Activated T-helper 2 cell treated with anti-CD3 and anti-CD28 coated beads, Interferon-gamma antibody, Interleukin-2, Interleukin-4, amounts not matched to agents 10 μg/mL and 5 μg/mL and 100 μg/mL, durations not matched to agents 14 hours and 24 hours and 36 hours (primary cell): ENCODE measurements around the gene C2orf68. TPM values are rescaled to one million over a fixed set of nuclear protein-coding genes. Genes with fewer than 3 reads are reported as not detected.

Experiments
- DNase-seq: peaks from one replicate; pipeline ENCODE4 v3.0.0; 2021; ENCODE audit warnings: low spot score
- H3K27ac Mint-ChIP-seq: one replicate; pipeline ENCODE4 v1.8.0; 2021; ENCODE audit warnings: mixed read lengths
- H3K27me3 Mint-ChIP-seq: one replicate; pipeline ENCODE4 v1.8.0; 2021; ENCODE audit warnings: low read depth, mixed read lengths
- H3K36me3 Mint-ChIP-seq: one replicate; pipeline ENCODE4 v1.8.0; 2021; ENCODE audit warnings: low read depth, mixed read lengths
- H3K4me1 Mint-ChIP-seq: one replicate; pipeline ENCODE4 v1.8.0; 2021; ENCODE audit warnings: low read depth, mixed read lengths
- H3K4me3 Mint-ChIP-seq: one replicate; pipeline ENCODE4 v1.8.0; 2021; ENCODE audit warnings: low read depth, mild to moderate bottlenecking, moderate library complexity, mixed read lengths
- H3K9me3 Mint-ChIP-seq: one replicate; pipeline ENCODE4 v1.8.0; 2021; ENCODE audit warnings: mixed read lengths
- intact Hi-C: fragments of 100-400 bp; cut with micrococcal nuclease; formaldehyde crosslinking; loops from one replicate; pipeline ENCODE4 v1.15.1; 2023
- total RNA-seq: library from RNA; stranded (reverse); gene quantifications from 2 replicates; pipeline ENCODE4 v1.2.3, GENCODE V29; 2022

The C2orf68 gene
- total RNA-seq, 1 donor from 2014 or later = 35.6 TPM

DNA sequence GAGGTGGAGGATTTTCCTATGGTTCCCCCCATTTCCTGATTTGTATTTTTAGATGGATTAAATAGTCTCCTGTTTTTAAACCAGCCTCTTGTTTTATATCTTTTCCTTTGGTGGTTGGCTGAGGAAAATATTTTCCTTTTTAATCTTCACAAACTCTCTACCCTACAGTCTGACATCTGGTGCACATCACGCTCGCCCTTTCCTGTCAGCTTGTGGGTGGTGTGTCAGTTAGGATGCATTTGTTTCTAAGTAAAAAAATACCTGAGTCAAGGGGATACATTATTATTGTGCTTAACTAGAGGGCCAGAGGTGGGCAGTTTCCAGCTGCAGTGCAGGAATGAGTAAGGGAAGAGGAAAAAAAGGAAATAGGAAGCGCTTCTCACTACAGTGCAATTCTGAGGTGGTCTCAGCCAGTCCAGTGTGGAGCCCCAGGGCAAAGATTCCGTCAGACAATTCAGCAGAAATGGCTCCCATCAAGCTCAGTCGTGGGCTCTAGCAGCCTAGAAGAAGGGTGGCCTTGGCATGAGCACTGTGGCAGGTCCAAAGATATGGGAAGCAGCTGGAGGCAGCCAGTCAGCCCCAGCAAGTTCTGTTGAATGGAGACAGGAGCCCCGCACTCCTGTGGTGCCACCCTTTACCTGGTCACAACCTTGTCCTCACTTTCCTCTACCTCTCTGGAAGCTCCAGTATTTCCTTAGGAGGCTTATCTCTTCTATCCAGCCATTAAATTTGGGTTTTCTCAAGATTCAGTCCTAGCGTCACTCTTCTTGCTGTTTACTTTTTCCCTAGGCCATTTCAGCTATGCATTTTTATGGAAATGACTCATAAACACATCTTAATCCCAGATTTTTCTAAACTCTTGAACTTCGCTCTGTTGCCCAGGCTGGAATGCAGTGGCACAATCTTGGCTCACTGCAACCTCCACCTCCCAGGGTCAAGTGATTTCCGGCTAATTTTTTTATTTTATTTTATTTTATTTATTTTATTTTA, 37.6 kb upstream of the C2orf68 start:
- Mint-ChIP-seq H3K27me3 (no peaks in the 10 kb centered on the region), H3K4me1 (no peaks in the 10 kb centered on the region), H3K36me3 (peaks cover 67% of the 10 kb centered on the region), H3K4me3 (no peak overlapping the region), H3K9me3 (no peaks in the 10 kb centered on the region), H3K27ac (no peak overlapping the region)
- no peak for DNase-seq
- intact Hi-C loops = no loop called here

DNA sequence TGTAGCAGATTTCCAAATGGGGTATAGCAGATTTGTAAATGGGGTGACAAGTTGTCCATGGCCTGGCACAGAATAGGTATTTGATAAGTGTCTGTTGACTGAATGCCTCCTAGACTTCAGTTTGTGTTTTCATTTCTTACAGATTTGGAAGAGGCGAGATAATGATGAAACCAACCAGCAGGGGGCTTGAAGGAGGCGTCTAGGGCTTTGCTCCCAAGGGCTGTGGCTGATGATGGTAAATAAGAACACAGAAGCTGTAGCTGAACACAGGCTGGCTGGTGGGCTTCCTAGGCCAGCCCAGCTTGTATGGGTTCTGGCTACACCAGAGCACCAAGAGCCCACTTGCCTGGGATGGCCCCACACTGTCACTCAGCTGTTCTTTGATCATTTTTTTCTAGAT, 36.8 kb upstream of the C2orf68 start:
- H3K27me3 Mint-ChIP-seq = no peaks in the 10 kb centered on the region
- no peaks in the 10 kb centered on the region for H3K9me3 Mint-ChIP-seq
- H3K36me3 Mint-ChIP-seq = peaks cover 75% of the 10 kb centered on the region
- H3K4me3 Mint-ChIP-seq = no peak overlapping the region
- intact Hi-C loops = no loop called here
- no peak overlapping the region for H3K27ac Mint-ChIP-seq
- no peaks in the 10 kb centered on the region for H3K4me1 Mint-ChIP-seq
- no peak for DNase-seq

DNA sequence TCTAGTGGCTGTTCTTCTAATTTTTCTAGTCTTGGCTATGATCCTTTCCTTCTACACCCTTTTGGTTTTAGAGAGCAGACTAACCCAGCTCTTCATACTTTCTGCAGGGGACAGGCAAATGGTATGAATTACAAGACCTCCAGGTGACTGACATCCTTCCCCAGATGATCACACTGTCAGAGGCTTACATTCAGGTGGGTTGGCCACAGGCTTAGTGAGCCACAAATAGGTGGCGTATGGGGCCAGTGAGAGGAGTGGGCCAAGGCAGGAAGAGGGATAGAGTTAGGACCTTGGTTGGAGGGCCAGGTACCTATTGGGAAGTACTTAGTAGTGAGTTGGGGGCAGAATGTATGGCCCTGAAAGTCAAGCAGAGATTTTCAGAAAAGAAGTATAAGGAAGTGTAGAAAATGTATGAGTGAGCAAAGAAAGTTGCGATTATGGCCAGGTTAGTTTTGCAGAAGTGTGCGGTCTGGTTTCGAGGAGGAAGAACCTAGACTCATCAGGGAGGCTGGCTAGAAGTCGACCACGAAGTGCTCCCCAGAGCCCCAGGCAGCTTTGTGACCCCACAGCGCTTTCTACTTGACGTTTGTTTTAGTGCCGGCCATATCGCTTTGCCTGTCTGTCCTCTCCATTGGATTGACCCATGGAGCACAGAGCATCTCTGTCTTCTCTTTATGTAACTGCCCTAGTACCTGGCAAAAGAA, 36.1 kb upstream of the C2orf68 start:
- H3K4me3 Mint-ChIP-seq = no peak overlapping the region
- H3K4me1 Mint-ChIP-seq = peaks cover under 1% of the 10 kb centered on the region
- H3K36me3 Mint-ChIP-seq = peaks cover 77% of the 10 kb centered on the region
- no peaks in the 10 kb centered on the region for H3K27me3 Mint-ChIP-seq
- intact Hi-C loops = no loop called here
- H3K27ac Mint-ChIP-seq = no peak overlapping the region
- no peaks in the 10 kb centered on the region for H3K9me3 Mint-ChIP-seq
- no peak for DNase-seq

DNA sequence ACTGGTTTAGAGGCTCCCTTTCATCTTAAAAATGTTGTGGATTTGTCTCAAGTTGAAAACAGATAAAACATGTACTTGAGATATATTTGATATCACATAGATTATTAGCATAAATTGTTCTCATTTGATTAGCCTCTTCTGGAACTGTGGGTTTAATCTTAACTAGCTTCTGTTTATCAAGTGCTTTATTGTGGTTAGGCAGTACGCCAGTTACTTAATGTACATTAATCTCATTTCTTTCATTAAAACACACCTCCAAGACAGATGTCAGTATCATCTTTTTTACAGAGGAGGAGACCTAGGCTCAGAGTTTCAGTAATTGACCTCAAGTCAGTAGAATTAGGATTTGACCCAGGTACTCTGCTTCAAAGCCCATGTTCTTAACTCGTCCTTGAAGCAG, 34.3 kb upstream of the C2orf68 start:
- Mint-ChIP-seq H3K4me1 (peaks cover 16% of the 10 kb centered on the region), H3K9me3 (no peaks in the 10 kb centered on the region), H3K36me3 (peaks cover 84% of the 10 kb centered on the region), H3K27me3 (no peaks in the 10 kb centered on the region), H3K27ac (no peak overlapping the region), H3K4me3 (no peak overlapping the region)
- intact Hi-C loops = no loop called here
- DNase-seq = no peak

DNA sequence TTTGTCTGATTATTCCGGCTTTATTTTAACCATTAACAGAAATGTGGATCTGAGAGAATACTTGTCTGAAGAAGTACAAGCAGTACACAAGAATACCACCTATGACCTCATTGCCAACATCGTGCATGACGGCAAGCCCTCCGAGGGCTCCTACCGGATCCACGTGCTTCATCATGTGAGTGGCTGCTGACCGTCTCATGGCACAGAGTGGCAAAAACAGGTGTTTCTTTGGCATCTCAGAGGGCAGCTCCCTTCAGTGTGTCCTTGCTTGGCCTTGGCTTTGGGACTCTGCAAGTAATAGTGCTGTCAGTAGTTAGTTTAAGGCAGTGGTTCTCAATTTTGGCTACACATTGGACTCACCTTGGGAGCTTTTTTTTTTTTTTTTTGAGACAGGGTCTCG, 33.0 kb upstream of the C2orf68 start:
- no peaks in the 10 kb centered on the region for H3K27me3 Mint-ChIP-seq
- no peak for DNase-seq
- intact Hi-C loops = no loop called here
- H3K9me3 Mint-ChIP-seq = no peaks in the 10 kb centered on the region
- no peak overlapping the region for H3K4me3 Mint-ChIP-seq
- H3K27ac Mint-ChIP-seq = no peak overlapping the region
- H3K36me3 Mint-ChIP-seq = peaks cover 92% of the 10 kb centered on the region
- peaks cover 16% of the 10 kb centered on the region for H3K4me1 Mint-ChIP-seq

DNA sequence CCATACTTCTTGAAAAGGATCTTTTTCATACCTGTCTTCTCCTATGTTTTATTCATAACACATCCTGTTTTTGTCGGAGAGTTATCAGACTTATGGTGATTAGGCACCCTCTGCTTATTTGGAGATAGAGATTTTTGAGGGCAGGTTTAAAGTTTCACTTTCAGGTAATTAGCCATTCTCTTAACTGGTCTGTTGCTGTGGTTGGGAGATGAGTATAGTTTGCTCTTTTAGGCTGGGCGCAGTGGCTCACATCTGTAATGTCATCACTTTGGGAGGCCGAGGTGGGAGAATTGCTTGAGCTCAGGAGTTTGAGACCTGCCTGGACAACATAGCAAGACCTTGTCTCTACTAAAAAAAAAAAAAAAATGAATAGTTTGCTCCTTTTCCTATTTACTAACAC, 30.9 kb upstream of the C2orf68 start:
- no peak for DNase-seq
- H3K4me1 Mint-ChIP-seq = peaks cover 16% of the 10 kb centered on the region
- intact Hi-C loops = no loop called here
- H3K27me3 Mint-ChIP-seq = no peaks in the 10 kb centered on the region
- peak overlapping the region; percentile 58 for H3K27ac Mint-ChIP-seq
- H3K36me3 Mint-ChIP-seq = peaks cover 88% of the 10 kb centered on the region
- no peak overlapping the region for H3K4me3 Mint-ChIP-seq
- no peaks in the 10 kb centered on the region for H3K9me3 Mint-ChIP-seq

DNA sequence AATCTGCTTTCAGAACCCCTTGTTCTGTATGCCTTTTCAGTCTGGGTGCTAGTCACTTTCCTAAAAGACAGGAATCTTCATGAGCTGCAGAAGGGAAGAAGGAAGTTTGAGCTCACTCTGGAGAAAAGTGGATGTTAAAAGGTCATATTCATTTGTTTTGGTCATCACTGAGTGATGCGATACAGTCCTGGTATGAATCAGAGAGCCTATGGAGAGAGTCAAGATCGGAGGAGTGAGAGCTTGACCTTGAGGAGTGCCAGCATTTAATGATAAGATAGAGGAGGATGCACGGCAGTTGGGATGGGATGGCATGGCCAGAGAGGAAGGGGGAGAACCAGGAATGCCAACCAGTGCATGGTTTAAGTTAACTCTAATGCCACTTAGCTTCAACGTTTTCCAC, 23.8 kb upstream of the C2orf68 start:
- no peak overlapping the region for H3K27ac Mint-ChIP-seq
- peaks cover 82% of the 10 kb centered on the region for H3K36me3 Mint-ChIP-seq
- H3K4me1 Mint-ChIP-seq = peaks cover 7% of the 10 kb centered on the region
- H3K4me3 Mint-ChIP-seq = no peak overlapping the region
- intact Hi-C loops = loop anchor here (2.0 kb wide), 2 partner anchors 43 to 71 kb away; no protein-coding TSS in a partner anchor
- no peak for DNase-seq
- no peaks in the 10 kb centered on the region for H3K27me3 Mint-ChIP-seq
- no peaks in the 10 kb centered on the region for H3K9me3 Mint-ChIP-seq

DNA sequence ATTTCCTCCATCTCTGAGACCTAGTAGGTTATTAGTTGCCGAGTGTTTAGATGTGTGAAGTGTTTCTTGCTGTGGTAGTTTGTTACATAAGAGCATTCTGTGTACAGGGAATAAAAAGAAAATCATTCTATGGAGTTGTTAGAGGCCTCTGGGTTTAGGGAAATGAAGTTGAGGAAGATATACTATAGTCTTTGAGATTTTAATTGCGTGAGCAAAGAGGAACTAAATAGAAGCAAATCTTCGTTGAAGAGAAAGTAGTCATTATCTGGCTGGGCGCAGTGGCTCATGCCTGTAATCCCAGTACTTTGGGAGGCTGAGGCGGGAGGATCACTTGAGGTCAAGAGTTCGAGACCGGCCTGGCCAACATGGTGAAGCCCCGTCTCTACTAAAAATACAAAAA, 23.1 kb upstream of the C2orf68 start:
- H3K36me3 Mint-ChIP-seq = peaks cover 82% of the 10 kb centered on the region

DNA sequence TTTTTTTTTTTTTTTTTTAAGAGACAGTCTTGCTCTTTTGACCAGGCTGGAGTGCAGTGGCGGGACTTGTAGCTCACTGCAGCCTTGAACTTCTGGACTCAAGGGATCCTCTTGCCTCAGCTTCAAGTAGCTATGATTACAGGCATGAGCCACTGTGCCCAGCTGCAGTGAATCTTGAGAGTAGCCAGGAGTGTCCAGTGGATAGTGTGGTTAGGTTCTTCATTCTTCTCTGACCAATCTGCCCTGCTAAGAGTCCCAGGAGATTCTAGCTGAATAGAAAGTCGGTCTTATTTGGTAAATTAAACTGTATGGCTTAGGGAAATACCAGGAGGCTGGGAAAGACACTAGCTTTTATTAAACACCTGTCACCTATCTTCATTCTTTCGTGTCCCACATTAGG, 19.4 kb upstream of the C2orf68 start:
- H3K27ac Mint-ChIP-seq = no peak overlapping the region
- H3K4me1 Mint-ChIP-seq = peaks cover 4% of the 10 kb centered on the region
- no peaks in the 10 kb centered on the region for H3K9me3 Mint-ChIP-seq
- no peak for DNase-seq
- intact Hi-C loops = no loop called here
- no peak overlapping the region for H3K4me3 Mint-ChIP-seq
- H3K36me3 Mint-ChIP-seq = peaks cover 71% of the 10 kb centered on the region
- no peaks in the 10 kb centered on the region for H3K27me3 Mint-ChIP-seq

More for the DNA sequence above, 23.1 kb upstream of the C2orf68 start:
- Mint-ChIP-seq H3K27ac (no peak overlapping the region), H3K4me1 (peaks cover 7% of the 10 kb centered on the region), H3K9me3 (no peaks in the 10 kb centered on the region), H3K4me3 (no peak overlapping the region), H3K27me3 (no peaks in the 10 kb centered on the region)
- DNase-seq = no peak
- intact Hi-C loops = no loop called here

DNA sequence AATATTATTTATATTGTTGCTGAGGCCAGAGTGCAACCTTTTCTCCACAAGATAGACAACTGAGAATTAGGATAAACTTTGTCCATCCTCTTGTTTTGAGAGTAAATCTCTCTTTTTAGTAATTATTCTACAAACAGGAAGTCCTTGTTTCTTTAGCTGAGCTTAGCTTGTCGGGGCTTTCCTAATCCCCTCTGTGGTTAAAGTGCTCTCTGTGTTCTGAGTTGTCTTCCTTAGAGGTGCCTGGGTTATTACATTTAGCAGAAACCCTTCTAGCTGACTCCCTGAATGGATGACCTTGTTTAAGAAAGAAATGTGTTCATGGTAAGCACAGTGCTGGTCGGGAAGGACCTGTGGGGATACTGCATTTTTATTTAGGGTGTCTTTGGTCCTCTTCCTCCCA, 16.8 kb upstream of the C2orf68 start:
- intact Hi-C loops = no loop called here
- Mint-ChIP-seq H3K4me3 (no peak overlapping the region), H3K36me3 (peaks cover 78% of the 10 kb centered on the region), H3K27ac (no peak overlapping the region), H3K9me3 (no peaks in the 10 kb centered on the region), H3K4me1 (peaks cover 4% of the 10 kb centered on the region), H3K27me3 (no peaks in the 10 kb centered on the region)
- no peak for DNase-seq

DNA sequence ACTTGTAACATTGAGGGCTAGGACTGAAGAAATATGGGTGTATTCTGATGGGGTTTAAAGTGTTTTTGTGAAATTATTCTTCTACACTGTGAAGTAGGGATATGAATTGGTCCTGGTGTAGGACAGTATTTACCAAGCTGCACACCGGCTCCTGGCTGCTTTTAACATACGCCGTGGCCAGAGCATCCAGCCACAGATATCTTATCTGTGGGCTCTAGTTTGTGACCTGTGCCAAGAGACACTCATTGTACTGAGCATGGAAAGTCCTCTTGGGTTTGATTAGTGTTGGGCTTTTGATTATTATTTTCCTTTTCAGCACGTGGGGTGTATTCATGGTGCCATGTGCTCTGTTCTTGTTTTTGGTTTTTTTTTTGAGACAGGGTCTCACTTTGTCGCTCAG, 12.1 kb upstream of the C2orf68 start:
- intact Hi-C loops = no loop called here
- Mint-ChIP-seq H3K4me3 (no peak overlapping the region), H3K36me3 (peaks cover 67% of the 10 kb centered on the region), H3K27me3 (no peaks in the 10 kb centered on the region), H3K27ac (no peak overlapping the region), H3K4me1 (peaks cover 5% of the 10 kb centered on the region), H3K9me3 (no peaks in the 10 kb centered on the region)
- DNase-seq = no peak

DNA sequence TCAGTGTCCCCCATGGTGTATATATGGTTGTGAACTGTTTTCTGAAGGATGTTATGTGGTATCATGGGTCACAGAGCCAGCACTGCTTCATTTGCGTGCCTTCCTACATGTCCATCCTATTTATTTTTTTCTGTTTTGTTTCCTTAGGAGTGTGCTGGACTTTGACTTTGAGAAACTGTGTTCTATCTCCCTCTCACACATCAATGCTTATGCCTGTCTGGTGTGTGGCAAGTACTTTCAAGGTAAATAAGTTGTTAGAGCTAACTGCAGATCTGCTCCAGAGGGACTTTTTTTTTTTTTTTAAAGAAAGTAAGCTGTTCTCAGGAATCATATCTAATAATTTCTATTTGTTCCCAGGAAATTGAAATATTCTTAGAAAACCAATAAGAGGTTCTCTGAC, 9.5 kb upstream of the C2orf68 start:
- DNase-seq = no peak
- H3K9me3 Mint-ChIP-seq = no peaks in the 10 kb centered on the region
- no peak overlapping the region for H3K4me3 Mint-ChIP-seq
- intact Hi-C loops = no loop called here
- no peaks in the 10 kb centered on the region for H3K27me3 Mint-ChIP-seq
- H3K4me1 Mint-ChIP-seq = peaks cover 14% of the 10 kb centered on the region
- H3K36me3 Mint-ChIP-seq = peaks cover 64% of the 10 kb centered on the region
- H3K27ac Mint-ChIP-seq = peak overlapping the region; percentile 15

DNA sequence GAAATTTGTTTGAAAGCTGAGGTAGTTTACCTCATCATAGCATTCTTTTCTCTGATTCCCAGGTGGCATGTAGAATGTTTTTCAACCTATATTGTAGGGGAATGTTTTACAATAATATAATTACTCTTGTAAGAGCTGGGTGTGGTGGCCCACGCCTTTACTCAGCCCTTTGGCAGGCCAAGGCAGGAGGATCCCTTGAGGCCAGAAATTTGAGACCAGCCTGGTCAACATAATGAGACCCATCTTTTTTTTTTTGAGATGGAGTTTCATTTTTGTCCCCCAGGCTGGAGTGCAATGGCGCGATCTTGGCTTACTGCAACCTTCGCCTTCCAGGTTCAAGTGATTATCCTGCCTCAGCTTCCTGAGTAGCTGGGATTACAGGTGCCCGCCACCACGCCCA, 7.8 kb upstream of the C2orf68 start:
- Mint-ChIP-seq H3K9me3 (no peaks in the 10 kb centered on the region), H3K27ac (no peak overlapping the region), H3K36me3 (peaks cover 51% of the 10 kb centered on the region), H3K27me3 (no peaks in the 10 kb centered on the region), H3K4me1 (peaks cover 14% of the 10 kb centered on the region), H3K4me3 (no peak overlapping the region)
- intact Hi-C loops = loop anchor here (5.0 to 10.0 kb wide), 2 partner anchors 488 to 575 kb away; partner anchors contain the start of genes IMMT, MRPL35, POLR1A and PTCD3
- no peak for DNase-seq
